ENCODE data around the gene GLIS1. TPM values are rescaled to one million over a fixed set of nuclear protein-coding genes. Genes with fewer than 3 reads are reported as not detected.

Gene GLIS1
- total and polyA plus RNA-seq, 2 experiments from 2014 or later, result 0.26 to 0.31 TPM

DNA sequence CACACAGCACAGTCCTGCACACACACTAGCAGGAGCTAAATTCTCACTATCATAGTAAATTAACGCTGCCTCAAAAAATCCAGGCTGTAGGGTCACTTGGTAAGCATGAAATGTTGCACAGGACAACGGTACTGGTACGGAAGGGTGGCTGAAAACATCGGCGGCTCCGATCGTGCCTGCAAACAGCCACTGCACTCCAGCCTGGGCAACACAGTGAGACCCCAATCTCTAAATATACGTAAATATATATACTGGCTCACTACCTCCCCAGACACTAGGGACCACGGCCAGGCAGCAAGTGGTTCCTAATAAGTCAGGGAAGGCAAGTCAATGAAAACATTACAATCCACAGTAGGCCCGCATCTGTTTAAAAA is 44.3 kb downstream of the GLIS1 start:
- Histone ChIP-seq H3K79me2 (replicated peaks; ENCODE audit: insufficient read depth) (no peaks in the 10 kb centered on the region), H3K27me3 (ENCODE audit: insufficient read depth) (no peaks in the 10 kb centered on the region), H3K9me2 (ENCODE audit: insufficient read depth) (no peaks in the 10 kb centered on the region), H3K27ac (ENCODE audit: low read depth) (no peak overlapping the region), H3F3A (replicated peaks; ENCODE audit: low read depth) (no peaks in the 10 kb centered on the region), H3K36me3 (ENCODE audit: insufficient read depth) (no peaks in the 10 kb centered on the region), H2AFZ (no peak overlapping the region), H3K4me3 (no peak overlapping the region), H3K4me2 (no peak overlapping the region), H4K20me1 (replicated peaks; ENCODE audit: insufficient read depth) (no peaks in the 10 kb centered on the region), H3K4me1 (ENCODE audit: insufficient read depth) (no peaks in the 10 kb centered on the region)
- TF ChIP-seq, protein P1, sequence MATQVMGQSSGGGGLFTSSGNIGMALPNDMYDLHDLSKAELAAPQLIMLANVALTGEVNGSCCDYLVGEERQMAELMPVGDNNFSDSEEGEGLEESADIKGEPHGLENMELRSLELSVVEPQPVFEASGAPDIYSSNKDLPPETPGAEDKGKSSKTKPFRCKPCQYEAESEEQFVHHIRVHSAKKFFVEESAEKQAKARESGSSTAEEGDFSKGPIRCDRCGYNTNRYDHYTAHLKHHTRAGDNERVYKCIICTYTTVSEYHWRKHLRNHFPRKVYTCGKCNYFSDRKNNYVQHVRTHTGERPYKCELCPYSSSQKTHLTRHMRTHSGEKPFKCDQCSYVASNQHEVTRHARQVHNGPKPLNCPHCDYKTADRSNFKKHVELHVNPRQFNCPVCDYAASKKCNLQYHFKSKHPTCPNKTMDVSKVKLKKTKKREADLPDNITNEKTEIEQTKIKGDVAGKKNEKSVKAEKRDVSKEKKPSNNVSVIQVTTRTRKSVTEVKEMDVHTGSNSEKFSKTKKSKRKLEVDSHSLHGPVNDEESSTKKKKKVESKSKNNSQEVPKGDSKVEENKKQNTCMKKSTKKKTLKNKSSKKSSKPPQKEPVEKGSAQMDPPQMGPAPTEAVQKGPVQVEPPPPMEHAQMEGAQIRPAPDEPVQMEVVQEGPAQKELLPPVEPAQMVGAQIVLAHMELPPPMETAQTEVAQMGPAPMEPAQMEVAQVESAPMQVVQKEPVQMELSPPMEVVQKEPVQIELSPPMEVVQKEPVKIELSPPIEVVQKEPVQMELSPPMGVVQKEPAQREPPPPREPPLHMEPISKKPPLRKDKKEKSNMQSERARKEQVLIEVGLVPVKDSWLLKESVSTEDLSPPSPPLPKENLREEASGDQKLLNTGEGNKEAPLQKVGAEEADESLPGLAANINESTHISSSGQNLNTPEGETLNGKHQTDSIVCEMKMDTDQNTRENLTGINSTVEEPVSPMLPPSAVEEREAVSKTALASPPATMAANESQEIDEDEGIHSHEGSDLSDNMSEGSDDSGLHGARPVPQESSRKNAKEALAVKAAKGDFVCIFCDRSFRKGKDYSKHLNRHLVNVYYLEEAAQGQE (IDR thresholded peaks at IDR 0.05; ENCODE audit: unreplicated experiment), result no peak
- TF ChIP-seq NANOG (IDR thresholded peaks at IDR 0.05; ENCODE audit: borderline replicate concordance) (no peak), JUNB (IDR thresholded peaks at IDR 0.05; ENCODE audit: unreplicated experiment) (no peak), STAT1 (IDR thresholded peaks at IDR 0.05; ENCODE audit: unreplicated experiment) (no peak), POLR2AphosphoS5 (IDR thresholded peaks at IDR 0.05; ENCODE audit: low read depth) (no peak), EZH2 (IDR thresholded peaks at IDR 0.05; ENCODE audit: low read depth, unreplicated experiment) (no peak), CREB1 (CRISPR knock-in tag; IDR thresholded peaks at IDR 0.05; ENCODE audit: low read depth) (no peak), EZH2phosphoT487 (IDR thresholded peaks at IDR 0.05; ENCODE audit: unreplicated experiment) (no peak), ZNF331 (CRISPR knock-in tag; IDR thresholded peaks at IDR 0.05; ENCODE audit: low read depth) (no peak), ZNF114 (CRISPR knock-in tag; IDR thresholded peaks at IDR 0.05) (no peak)
- TF ChIP-seq, protein P2, sequence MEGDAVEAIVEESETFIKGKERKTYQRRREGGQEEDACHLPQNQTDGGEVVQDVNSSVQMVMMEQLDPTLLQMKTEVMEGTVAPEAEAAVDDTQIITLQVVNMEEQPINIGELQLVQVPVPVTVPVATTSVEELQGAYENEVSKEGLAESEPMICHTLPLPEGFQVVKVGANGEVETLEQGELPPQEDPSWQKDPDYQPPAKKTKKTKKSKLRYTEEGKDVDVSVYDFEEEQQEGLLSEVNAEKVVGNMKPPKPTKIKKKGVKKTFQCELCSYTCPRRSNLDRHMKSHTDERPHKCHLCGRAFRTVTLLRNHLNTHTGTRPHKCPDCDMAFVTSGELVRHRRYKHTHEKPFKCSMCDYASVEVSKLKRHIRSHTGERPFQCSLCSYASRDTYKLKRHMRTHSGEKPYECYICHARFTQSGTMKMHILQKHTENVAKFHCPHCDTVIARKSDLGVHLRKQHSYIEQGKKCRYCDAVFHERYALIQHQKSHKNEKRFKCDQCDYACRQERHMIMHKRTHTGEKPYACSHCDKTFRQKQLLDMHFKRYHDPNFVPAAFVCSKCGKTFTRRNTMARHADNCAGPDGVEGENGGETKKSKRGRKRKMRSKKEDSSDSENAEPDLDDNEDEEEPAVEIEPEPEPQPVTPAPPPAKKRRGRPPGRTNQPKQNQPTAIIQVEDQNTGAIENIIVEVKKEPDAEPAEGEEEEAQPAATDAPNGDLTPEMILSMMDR (conservative IDR thresholded peaks at IDR 0.05; ENCODE audit: low read depth in 2 of 2), result no peak
- TF ChIP-seq, protein P3, sequence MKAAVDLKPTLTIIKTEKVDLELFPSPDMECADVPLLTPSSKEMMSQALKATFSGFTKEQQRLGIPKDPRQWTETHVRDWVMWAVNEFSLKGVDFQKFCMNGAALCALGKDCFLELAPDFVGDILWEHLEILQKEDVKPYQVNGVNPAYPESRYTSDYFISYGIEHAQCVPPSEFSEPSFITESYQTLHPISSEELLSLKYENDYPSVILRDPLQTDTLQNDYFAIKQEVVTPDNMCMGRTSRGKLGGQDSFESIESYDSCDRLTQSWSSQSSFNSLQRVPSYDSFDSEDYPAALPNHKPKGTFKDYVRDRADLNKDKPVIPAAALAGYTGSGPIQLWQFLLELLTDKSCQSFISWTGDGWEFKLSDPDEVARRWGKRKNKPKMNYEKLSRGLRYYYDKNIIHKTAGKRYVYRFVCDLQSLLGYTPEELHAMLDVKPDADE (IDR thresholded peaks at IDR 0.05), result no peak
- TF ChIP-seq, protein P4, sequence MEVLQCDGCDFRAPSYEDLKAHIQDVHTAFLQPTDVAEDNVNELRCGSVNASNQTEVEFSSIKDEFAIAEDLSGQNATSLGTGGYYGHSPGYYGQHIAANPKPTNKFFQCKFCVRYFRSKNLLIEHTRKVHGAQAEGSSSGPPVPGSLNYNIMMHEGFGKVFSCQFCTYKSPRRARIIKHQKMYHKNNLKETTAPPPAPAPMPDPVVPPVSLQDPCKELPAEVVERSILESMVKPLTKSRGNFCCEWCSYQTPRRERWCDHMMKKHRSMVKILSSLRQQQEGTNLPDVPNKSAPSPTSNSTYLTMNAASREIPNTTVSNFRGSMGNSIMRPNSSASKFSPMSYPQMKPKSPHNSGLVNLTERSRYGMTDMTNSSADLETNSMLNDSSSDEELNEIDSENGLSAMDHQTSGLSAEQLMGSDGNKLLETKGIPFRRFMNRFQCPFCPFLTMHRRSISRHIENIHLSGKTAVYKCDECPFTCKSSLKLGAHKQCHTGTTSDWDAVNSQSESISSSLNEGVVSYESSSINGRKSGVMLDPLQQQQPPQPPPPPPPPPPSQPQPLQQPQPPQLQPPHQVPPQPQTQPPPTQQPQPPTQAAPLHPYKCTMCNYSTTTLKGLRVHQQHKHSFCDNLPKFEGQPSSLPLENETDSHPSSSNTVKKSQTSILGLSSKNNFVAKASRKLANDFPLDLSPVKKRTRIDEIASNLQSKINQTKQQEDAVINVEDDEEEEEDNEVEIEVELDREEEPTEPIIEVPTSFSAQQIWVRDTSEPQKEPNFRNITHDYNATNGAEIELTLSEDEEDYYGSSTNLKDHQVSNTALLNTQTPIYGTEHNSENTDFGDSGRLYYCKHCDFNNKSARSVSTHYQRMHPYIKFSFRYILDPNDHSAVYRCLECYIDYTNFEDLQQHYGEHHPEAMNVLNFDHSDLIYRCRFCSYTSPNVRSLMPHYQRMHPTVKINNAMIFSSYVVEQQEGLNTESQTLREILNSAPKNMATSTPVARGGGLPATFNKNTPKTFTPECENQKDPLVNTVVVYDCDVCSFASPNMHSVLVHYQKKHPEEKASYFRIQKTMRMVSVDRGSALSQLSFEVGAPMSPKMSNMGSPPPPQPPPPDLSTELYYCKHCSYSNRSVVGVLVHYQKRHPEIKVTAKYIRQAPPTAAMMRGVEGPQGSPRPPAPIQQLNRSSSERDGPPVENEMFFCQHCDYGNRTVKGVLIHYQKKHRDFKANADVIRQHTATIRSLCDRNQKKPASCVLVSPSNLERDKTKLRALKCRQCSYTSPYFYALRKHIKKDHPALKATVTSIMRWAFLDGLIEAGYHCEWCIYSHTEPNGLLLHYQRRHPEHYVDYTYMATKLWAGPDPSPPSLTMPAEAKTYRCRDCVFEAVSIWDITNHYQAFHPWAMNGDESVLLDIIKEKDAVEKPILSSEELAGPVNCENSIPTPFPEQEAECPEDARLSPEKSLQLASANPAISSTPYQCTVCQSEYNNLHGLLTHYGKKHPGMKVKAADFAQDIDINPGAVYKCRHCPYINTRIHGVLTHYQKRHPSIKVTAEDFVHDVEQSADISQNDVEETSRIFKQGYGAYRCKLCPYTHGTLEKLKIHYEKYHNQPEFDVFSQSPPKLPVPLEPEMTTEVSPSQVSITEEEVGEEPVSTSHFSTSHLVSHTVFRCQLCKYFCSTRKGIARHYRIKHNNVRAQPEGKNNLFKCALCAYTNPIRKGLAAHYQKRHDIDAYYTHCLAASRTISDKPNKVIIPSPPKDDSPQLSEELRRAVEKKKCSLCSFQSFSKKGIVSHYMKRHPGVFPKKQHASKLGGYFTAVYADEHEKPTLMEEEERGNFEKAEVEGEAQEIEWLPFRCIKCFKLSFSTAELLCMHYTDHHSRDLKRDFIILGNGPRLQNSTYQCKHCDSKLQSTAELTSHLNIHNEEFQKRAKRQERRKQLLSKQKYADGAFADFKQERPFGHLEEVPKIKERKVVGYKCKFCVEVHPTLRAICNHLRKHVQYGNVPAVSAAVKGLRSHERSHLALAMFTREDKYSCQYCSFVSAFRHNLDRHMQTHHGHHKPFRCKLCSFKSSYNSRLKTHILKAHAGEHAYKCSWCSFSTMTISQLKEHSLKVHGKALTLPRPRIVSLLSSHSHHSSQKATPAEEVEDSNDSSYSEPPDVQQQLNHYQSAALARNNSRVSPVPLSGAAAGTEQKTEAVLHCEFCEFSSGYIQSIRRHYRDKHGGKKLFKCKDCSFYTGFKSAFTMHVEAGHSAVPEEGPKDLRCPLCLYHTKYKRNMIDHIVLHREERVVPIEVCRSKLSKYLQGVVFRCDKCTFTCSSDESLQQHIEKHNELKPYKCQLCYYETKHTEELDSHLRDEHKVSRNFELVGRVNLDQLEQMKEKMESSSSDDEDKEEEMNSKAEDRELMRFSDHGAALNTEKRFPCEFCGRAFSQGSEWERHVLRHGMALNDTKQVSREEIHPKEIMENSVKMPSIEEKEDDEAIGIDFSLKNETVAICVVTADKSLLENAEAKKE (CRISPR knock-in tag; IDR thresholded peaks at IDR 0.05), result no peak
- Mint-ChIP-seq H3K27ac (no peak overlapping the region), H3K9me3 (no peaks in the 10 kb centered on the region; the same call in 2 of the 3 replicates), H3K4me3 (no peak overlapping the region), H3K27me3 (ENCODE audit: insufficient read depth, low read depth, poor library complexity) (peaks cover 4% of the 10 kb centered on the region), H3K4me1 (peaks cover 5% of the 10 kb centered on the region; the same call in 1 of the 3 replicates), H3K36me3 (ENCODE audit: low read depth) (no peaks in the 10 kb centered on the region)
- DNase-seq (ENCODE audit: low spot score) (no peak), ATAC-seq (no peak)

Measured in GM23338 (cell line).